IgD-negative memory B cell (primary cell): ENCODE measurements around the gene MDH1. TPM values are rescaled to one million over a fixed set of nuclear protein-coding genes. Genes with fewer than 3 reads are reported as not detected.
"Not testable (repeated sequence)": the region's sequence is repeated elsewhere in the genome, so short reads cannot be mapped to it uniquely, and the experiment has no call there.

Experiments used
- H3K27ac Mint-ChIP-seq, 3 donors: one replicate each; pipeline ENCODE4 v1.8.0; 2020 to 2022; ENCODE audit warnings: mild to moderate bottlenecking in 3 of 3, mixed read lengths in 3 of 3, moderate library complexity in 1 of 3
- H3K27me3 Mint-ChIP-seq: one replicate; pipeline ENCODE4 v1.8.0; 2021; ENCODE audit warnings: mixed read lengths
- H3K36me3 Mint-ChIP-seq: one replicate; pipeline ENCODE4 v1.8.0; 2020; ENCODE audit warnings: mild to moderate bottlenecking, mixed read lengths
- H3K4me1 Mint-ChIP-seq, 3 donors: one replicate each; pipeline ENCODE4 v1.8.0; 2020 to 2022; ENCODE audit warnings: mixed read lengths in 3 of 3, mild to moderate bottlenecking in 1 of 3
- H3K4me3 Mint-ChIP-seq, 4 donors: one replicate each; pipeline ENCODE4 v1.8.0; 2020 to 2022; ENCODE audit warnings: mild to moderate bottlenecking in 4 of 4, mixed read lengths in 4 of 4, moderate library complexity in 3 of 4
- H3K9me3 Mint-ChIP-seq, 3 donors: one replicate each; pipeline ENCODE4 v1.8.0; 2020 to 2021; ENCODE audit warnings: mixed read lengths in 3 of 3, mild to moderate bottlenecking in 1 of 3
- polyA plus RNA-seq: library from polyadenylated mRNA; unstranded; fragments of 300-500 nt; fragmentation: Illumina TruSeq; gene quantifications from one replicate; pipeline ENCODE4 v1.2.3, GENCODE V29; 2021

The MDH1 gene
- polyA plus RNA-seq, 1 donor from 2014 or later, result 213 TPM

GRCh38 chr2:63573726-63574345, 14.9 kb upstream of the MDH1 start:
- H3K4me1 Mint-ChIP-seq, H3K4me3 Mint-ChIP-seq, H3K27me3 Mint-ChIP-seq, H3K36me3 Mint-ChIP-seq: not testable (repeated sequence)
- peak overlapping the region in 1 of 3 donors; percentile 53 for H3K27ac Mint-ChIP-seq
- peaks cover 4 to 16% (median 5%) of the 10 kb centered on the region in 3 donors for H3K9me3 Mint-ChIP-seq

- peaks cover 0 to 4% (median 2%) of the 10 kb centered on the region in 3 donors for H3K9me3 Mint-ChIP-seq
- peaks cover 4% of the 10 kb centered on the region for H3K36me3 Mint-ChIP-seq
- H3K4me3 Mint-ChIP-seq, result no peak overlapping the region
- no peaks in the 10 kb centered on the region for H3K27me3 Mint-ChIP-seq
- H3K27ac Mint-ChIP-seq, result no peak overlapping the region
- H3K4me1 Mint-ChIP-seq, result peaks cover 0 to 4% (median 0%) of the 10 kb centered on the region in 3 donors
Observed at GRCh38 chr2:63576546-63576945, 12.2 kb upstream of the MDH1 start.

GRCh38 chr2:63578767-63579166, 10.0 kb upstream of the MDH1 start:
- no peak overlapping the region for H3K4me3 Mint-ChIP-seq
- H3K4me1 Mint-ChIP-seq, result peaks cover 0 to 6% (median 4%) of the 10 kb centered on the region in 3 donors
- H3K36me3 Mint-ChIP-seq, result peaks cover 9% of the 10 kb centered on the region
- no peaks in the 10 kb centered on the region for H3K27me3 Mint-ChIP-seq
- H3K27ac Mint-ChIP-seq, result no peak overlapping the region
- peaks cover 0 to 4% (median 0%) of the 10 kb centered on the region in 3 donors for H3K9me3 Mint-ChIP-seq

- Mint-ChIP-seq H3K9me3 (no peaks in the 10 kb centered on the region), H3K36me3 (peaks cover 7% of the 10 kb centered on the region), H3K27me3 (no peaks in the 10 kb centered on the region), H3K4me3 (no peak overlapping the region), H3K27ac (no peak overlapping the region), H3K4me1 (peaks cover 0 to 6% (median 4%) of the 10 kb centered on the region in 3 donors)
Observed at GRCh38 chr2:63580651-63581297, 8.0 kb upstream of the MDH1 start.

GRCh38 chr2:63581298-63581961, 7.3 kb upstream of the MDH1 start:
- Mint-ChIP-seq H3K36me3 (peaks cover 7% of the 10 kb centered on the region), H3K4me3 (no peak overlapping the region), H3K4me1 (peaks cover 0 to 6% (median 4%) of the 10 kb centered on the region in 3 donors), H3K27me3 (no peaks in the 10 kb centered on the region), H3K27ac (no peak overlapping the region), H3K9me3 (no peaks in the 10 kb centered on the region)

GRCh38 chr2:63582873-63583272, 5.9 kb upstream of the MDH1 start:
- H3K9me3 Mint-ChIP-seq, result no peaks in the 10 kb centered on the region
- H3K4me3 Mint-ChIP-seq, result peak overlapping the region in 3 of 4 donors; percentile 58 to 73 (median 72)
- H3K27me3 Mint-ChIP-seq, result no peaks in the 10 kb centered on the region
- H3K36me3 Mint-ChIP-seq, result peaks cover 7% of the 10 kb centered on the region
- H3K27ac Mint-ChIP-seq, result no peak overlapping the region
- H3K4me1 Mint-ChIP-seq, result peaks cover 8 to 17% (median 15%) of the 10 kb centered on the region in 3 donors

DNA sequence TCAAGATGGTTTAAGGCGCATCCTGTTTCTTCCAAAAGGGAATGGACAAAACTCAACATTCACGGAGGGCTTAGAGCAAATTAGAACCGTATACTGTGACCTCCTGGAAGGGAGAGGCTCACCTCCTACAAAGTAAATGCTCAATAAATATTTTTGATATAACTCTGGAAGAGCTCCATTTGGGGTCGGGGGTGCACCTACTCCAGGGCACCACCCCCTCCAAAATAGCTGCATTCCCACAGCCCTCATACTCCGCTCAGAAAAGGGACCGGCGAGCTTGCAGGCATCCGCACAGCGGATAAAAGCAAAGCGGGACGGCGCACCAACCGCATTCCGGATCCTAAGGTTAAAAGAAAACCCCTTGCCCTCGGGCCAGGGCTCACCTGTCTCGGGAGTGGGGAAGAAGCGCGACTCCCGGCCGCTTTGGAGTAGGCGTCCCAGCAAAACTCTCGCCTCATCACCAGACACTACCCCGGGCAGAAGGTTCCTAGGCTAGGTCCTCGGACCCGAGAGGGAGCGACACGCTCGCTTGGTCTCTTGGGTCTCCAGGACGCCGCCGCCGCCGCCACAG, 864 bp upstream of the MDH1 start:
- peak overlapping the region; percentile 91 to 98 (median 96) for H3K4me3 Mint-ChIP-seq
- H3K9me3 Mint-ChIP-seq, result no peaks in the 10 kb centered on the region
- H3K27ac Mint-ChIP-seq, result peak overlapping the region; percentile 90 to 99 (median 99)
- peaks cover 21 to 35% (median 29%) of the 10 kb centered on the region in 3 donors for H3K4me1 Mint-ChIP-seq
- no peaks in the 10 kb centered on the region for H3K27me3 Mint-ChIP-seq
- H3K36me3 Mint-ChIP-seq, result peaks cover 3% of the 10 kb centered on the region

- Mint-ChIP-seq H3K4me3 (peak overlapping the region; percentile 91 to 98 (median 96)), H3K9me3 (no peaks in the 10 kb centered on the region), H3K4me1 (peaks cover 23 to 35% (median 31%) of the 10 kb centered on the region in 3 donors), H3K27me3 (no peaks in the 10 kb centered on the region), H3K27ac (peak overlapping the region; percentile 90 to 99 (median 99)), H3K36me3 (no peaks in the 10 kb centered on the region)
Observed at GRCh38 chr2:63589148-63589958, 590 bp downstream of the MDH1 start.

DNA sequence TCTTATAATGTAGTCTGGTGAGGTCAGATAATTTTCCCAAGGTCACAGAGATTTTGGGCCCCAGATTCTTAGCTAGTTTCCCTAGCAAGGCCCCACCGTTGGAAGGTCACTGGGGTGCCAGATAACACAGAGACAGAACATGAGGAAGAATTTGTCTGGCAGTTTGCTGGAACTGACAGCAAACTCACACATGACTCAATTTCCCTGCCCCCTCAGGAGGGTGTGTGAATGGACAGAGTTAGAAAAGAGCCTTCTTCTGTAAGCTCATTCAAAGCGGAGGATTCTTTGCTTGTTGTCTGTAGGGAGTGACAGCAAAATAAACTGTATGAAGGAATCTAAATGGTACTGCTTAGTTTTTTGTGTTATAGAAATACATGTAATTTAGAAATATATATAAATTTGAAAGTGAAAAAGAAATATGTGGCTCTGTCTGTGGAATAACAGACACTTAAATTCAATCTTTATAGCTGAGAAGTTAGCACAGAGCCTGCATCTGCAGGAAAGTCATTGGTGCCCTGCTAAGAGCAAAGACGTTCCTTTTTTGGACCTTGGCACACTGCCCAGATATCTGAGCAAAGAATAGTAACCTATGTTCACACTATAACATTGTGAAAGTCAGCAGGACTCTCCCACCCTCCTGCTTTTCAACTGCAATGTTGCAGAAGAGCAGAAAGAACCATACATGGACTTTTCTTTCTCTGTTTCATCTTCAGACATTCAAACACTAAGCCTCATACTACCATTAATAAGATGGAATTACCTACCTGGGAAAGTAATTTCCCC, 2.1 kb downstream of the MDH1 start:
- Mint-ChIP-seq H3K27ac (peak overlapping the region in 2 of 3 donors; percentile 8 to 39), H3K36me3 (peaks cover 4% of the 10 kb centered on the region), H3K4me3 (peak overlapping the region in 3 of 4 donors; percentile 18 to 96 (median 91))

DNA sequence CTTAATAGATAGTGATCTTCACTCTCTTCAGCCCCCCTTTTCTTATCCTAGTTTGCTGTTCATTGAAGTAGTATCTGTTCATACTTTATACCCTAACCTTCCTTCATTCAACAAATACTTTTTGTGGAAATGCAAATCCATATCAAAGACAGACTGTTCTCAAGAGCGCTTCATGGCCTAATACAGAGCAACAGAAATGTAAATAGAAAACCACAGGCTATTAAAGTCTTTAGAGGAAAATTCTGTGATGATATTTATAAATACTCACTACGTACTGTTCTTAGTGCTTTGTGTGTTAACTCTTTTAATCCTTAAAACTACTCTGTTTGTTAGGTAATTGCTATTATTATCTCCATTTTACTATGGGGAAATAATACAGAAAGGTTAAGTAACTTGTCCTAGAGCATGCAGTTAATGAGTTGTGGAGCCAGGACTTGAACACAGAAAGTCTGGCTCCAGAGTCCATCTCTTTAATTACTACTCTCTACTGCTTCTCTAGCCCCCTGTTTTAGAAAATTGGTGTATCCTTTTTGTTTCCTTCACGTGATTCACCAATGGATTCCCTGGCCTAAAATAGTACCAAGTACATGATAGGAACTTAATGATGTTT, 2.9 kb downstream of the MDH1 start:
- Mint-ChIP-seq H3K4me3 (peak overlapping the region in 2 of 4 donors; percentile 30 to 65), H3K27me3 (no peaks in the 10 kb centered on the region), H3K9me3 (no peaks in the 10 kb centered on the region), H3K27ac (peak overlapping the region in 1 of 3 donors; percentile 8), H3K36me3 (peaks cover 4% of the 10 kb centered on the region), H3K4me1 (peaks cover 22 to 34% (median 30%) of the 10 kb centered on the region in 3 donors)

More for the DNA sequence above, 2.1 kb downstream of the MDH1 start:
- H3K9me3 Mint-ChIP-seq, result no peaks in the 10 kb centered on the region
- H3K4me1 Mint-ChIP-seq, result peaks cover 23 to 35% (median 31%) of the 10 kb centered on the region in 3 donors
- H3K27me3 Mint-ChIP-seq, result no peaks in the 10 kb centered on the region

- Mint-ChIP-seq H3K36me3 (peaks cover 4% of the 10 kb centered on the region), H3K9me3 (no peaks in the 10 kb centered on the region), H3K4me3 (no peak overlapping the region), H3K4me1 (peaks cover 9 to 20% (median 9%) of the 10 kb centered on the region in 3 donors), H3K27me3 (no peaks in the 10 kb centered on the region), H3K27ac (no peak overlapping the region)
Observed at GRCh38 chr2:63594660-63595059, 5.9 kb downstream of the MDH1 start.

DNA sequence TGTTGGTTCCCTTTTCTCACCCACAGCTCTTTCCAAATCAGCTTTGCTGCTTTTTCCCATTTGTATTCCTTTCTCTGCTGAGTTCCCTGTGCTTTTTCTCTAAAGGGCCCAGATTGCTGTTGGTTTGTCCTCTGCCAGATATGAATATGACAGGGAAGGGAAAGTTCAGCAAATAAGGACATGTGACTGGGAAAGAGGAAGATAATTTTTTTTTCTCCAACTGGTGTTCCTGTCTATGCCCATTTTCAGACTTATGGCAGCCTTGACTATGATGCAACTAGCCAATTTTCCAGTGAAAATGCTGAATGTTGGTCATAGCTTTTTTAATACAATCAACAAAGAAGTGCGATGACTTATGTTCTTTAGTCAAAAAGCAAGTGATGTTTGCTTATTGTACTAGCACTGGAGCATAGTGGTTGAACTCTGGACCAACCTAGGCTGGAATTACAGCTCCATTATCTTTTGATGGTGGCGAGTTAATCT, 7.7 kb downstream of the MDH1 start:
- Mint-ChIP-seq H3K4me1 (peaks cover 2 to 8% (median 5%) of the 10 kb centered on the region in 3 donors), H3K27me3 (no peaks in the 10 kb centered on the region), H3K4me3 (no peak overlapping the region), H3K36me3 (peaks cover 4% of the 10 kb centered on the region), H3K27ac (no peak overlapping the region), H3K9me3 (no peaks in the 10 kb centered on the region)

- Mint-ChIP-seq H3K36me3 (peaks cover 9% of the 10 kb centered on the region), H3K9me3 (no peaks in the 10 kb centered on the region)
Observed at GRCh38 chr2:63598981-63599380, 10.2 kb downstream of the MDH1 start.

More at GRCh38 chr2:63598981-63599380, 10.2 kb downstream of the MDH1 start:
- H3K4me3 Mint-ChIP-seq, result no peak overlapping the region
- no peaks in the 10 kb centered on the region for H3K27me3 Mint-ChIP-seq
- H3K27ac Mint-ChIP-seq, result no peak overlapping the region
- peaks cover 0 to 1% (median 0%) of the 10 kb centered on the region in 3 donors for H3K4me1 Mint-ChIP-seq
